Measurements from ENCODE around the gene PSMA1.
"Not testable (repeated sequence)": the region's sequence is repeated elsewhere in the genome, so short reads cannot be mapped to it uniquely, and the experiment has no call there.

The PSMA1 gene

DNA sequence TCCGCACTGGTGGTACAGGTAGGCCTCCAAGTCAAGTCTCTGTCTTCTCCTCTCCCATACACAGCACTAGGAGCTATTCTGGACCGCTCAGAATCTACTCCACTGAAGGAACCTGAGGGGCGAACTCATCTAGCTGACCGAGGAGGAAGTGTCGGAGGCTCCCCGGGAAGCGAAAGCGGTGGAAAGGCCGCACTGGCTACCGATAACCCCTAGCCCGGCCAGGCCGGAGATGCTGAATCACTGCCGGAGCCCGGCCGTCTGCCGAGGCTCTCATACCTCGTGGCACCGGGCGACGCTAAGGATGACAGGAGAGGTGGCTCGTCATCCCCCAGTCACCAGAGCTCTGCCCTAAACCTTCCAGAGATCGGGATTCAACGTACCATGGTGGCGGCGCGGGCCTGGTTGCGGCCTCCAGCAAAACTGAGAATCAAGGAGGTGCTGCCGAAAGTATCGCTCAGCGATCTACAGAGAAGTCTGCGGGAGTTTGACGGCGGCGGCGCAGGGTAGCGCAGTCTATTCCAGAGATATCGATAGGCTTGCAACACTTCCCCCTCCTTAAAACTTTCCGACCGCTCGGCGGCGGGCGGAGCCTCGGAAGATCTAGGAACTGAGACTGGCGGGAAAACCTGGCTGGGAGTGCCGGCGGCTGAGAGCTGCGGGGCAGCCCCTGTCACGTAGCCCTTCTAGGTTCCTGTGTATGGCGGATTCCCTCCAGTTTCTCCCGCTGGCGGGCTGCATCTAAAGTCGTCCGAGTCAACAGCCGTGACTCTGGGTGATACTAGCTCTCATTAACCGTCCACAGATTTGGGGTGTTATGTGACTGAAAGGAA is at the start of gene PSMA1:
TSS of gene PSMA1 (minus strand) at position 470 of the 830 bp plus-strand sequence. CDS start at position 383, 87 bp downstream.
- DNase-seq (ENCODE audit: low read depth in 2 of 2): peak; percentile 87 to 91

DNA sequence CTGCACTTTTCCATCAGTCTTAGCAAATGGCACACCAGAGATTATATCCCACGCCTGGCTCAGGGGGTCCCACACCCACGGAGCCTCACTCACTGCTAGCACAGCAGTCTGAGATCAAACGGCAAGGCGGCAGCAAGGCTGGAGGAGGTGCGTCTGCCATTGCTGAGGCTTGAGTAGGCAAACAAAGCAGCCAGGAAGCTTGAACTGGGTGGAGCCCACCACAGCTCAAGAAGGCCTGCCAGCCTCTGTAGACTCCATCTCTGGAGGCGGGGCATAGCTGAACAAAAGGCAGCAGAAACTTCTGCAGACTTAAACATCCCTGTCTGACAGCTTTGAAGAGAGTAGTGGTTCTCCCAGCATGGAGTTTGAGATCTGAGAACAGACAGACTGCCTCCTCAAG is 49.3 kb upstream of the PSMA1 start:
- not testable (repeated sequence) for DNase-seq (ENCODE audit: low read depth in 2 of 2)

DNA sequence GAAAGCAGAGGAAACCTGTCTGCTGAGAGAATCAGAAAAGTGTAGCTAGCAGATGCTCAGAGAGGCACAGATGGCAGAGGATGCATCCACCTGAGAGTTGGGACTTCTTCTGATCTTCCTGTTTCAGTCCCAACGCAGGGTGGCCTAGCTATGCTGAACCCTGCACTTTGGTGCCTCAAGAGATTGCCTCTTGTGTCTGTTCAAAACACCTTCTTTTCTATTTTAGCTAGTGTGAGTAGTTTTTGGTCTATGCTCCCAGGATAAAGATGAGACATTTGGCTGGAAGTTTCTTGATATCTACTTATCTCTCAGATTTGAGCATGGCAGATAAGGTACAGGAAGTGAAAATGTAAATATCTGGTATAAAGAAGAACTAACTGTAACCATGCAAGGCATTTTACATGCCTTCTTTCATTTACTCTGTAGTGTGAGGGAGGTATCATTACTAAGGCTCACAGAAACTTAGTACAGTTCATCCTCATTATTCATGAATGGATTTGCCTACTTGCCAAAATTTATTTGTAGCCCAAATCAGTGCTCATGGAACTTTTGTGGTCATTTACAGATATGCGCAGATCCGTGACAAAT is 47.0 kb upstream of the PSMA1 start:
- DNase-seq (ENCODE audit: low read depth in 2 of 2): no peak

DNA sequence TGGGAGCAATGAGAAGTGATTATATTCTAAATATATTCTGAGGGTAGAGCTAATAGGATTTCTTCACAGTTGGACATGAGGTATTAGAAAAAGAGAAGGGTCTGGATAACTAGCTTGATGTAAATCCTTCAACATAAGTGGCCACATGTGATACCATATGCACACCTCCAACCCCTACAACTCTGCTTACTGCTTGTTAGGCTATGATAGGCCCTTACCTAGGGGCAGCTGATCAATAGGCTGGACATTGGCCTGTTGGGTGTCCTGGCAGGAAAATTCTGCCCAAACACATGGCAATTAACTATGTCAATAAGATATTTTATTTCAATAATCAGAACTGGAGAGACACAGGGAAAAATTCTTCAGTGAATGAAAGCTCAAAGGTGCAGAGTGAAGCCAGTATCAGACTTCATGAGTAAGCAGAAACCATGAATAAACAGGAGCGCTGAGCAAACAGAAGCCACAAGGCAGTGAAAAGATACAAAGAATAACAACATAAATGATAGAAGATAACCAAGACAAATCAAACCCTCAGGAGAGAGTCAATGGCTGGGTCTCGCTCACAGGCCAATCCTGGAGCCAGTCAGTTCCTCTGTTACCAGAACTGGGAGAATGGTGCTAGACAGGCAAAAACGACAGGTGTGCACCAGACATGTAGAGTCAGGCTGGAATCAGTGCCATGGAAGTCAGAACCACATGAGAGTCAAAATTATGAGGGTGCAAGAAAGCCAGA is 46.3 kb upstream of the PSMA1 start:
- no peak for DNase-seq (ENCODE audit: low read depth in 2 of 2)

DNA sequence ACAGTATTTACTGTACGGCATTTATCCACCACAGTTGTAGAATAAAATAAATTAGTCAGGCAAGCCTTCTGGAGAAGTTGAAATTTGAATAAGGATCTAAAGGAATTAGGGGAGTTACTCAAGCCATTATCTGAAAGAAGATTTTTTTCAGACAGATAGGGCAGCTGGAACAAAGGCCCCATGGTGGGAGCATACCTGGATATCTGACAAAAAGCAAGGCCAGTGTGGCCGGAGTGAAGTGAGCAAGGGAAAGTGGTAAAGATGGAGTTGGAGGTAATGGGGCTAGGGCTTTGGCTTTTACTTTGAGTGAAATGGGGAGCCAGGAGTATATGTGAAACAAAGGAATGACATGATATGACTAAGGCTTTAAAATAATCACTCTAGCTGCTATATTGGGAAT is 45.7 kb upstream of the PSMA1 start:
- DNase-seq (ENCODE audit: low read depth in 2 of 2): no peak

DNA sequence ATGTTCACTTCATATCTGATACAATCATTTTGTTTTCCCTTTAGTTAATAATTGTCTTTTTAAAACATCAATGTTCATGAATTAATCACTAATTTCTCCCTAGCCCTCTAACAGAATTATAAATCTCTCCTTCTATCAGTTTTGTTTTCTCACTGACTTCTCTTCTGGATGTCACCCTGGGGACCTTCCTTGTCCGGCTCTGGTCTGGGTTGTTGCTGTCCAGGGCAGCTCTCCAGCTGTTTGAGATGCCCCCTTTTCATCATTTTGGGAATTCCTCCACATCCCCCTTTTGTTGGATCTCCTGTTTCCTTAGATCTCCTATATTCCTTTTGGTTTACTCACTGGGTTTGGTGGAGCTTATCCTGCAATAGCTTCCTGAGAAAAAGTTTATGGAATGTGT is 35.6 kb upstream of the PSMA1 start:
- DNase-seq (ENCODE audit: low read depth in 2 of 2): no peak

DNA sequence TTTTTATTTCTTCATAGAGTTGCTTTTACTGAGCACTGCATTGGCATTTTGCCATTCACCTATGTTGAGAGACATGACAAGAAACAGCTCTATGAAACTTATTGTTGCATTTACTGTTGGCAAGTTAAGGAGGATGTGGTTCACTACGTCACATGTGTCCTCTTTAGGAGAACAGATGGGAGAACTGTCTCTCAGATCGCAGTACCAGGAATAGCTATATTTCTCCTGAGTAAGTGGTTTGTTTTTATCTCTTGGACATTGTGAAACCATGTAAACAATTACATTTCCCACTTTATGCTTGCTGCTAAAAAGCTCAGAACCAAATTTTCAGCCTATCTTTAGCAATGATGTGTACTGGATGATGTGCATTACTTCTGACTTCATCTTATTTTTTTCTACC is 34.8 kb upstream of the PSMA1 start:
- DNase-seq (ENCODE audit: low read depth in 2 of 2): no peak

DNA sequence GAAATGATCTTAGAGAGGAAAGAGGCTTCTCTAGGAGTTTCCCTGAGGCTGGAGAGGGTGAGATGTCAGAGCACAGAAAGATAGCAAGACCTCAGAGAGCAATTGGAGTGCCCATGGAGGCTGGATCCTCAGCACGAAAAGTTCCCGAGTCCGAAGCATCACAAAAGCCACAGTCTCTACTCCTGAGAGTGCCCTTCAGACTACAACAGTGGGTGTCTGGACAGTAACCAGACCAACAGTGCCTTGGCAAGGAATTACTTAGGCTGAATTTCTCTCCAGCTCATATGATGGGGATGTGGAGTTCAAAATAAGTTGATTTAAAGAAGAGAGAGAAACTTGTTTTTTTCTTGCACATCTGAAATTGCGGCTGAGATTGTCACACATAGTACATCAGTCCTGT is 31.9 kb upstream of the PSMA1 start:
- DNase-seq (ENCODE audit: low read depth in 2 of 2): no peak

DNA sequence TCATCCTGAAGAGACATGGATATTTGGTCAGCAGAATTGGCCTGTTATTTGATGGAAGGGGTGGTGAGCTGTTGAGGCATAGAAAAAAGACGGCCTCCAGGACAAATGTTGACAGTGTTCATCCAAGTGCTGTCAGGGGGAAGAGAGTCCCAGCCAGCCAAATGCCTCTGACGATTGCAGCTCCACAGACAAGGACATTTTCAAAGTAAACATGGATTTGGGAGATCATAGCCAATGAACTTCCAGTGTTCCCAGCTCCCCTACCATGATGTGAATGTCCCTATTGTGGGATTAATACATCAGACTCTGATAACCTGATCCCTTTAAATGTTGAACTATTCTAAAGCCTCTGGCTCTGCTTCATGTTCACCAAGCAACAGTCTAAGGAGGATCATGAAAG is 31.2 kb upstream of the PSMA1 start:
- no peak for DNase-seq (ENCODE audit: low read depth in 2 of 2)

DNA sequence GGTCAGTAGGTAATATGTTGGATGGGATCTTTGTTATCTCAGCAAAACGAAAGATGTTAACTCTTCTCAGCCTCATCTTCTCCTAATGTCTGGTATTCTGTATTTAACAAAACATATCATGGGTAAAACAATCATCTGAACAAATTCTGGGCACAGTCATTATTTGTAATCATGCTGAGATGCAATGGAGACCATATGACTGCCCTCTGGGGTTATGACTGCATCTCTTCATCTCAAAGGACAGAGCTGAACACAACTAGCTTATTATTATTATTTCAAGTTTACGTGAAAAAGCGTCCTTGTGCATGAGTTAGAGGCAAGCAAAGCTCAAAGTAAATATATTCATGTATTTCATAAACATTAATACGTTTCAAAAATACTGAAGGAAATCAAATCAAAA is 29.7 kb upstream of the PSMA1 start:
- DNase-seq (ENCODE audit: low read depth in 2 of 2): no peak

DNA sequence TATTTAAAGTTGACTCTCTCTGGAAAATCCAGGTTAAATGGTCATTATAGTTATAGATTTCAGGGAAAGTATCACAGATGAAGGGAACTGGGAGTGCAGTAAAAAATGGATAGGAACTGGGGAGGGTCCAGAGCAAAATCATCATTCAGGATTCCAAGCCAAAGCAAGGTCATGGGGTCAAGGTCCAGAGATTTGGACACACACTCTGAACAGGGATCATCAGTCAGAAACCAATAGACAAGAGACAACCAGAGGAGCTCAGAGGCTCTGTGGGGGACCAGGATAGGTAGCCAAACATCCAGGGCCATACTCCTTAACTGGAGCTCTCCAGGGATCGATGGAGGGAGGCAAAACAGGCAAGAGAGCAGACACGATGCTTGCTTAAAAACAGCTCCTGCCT is 27.3 kb upstream of the PSMA1 start:
- DNase-seq (ENCODE audit: low read depth in 2 of 2): no peak

DNA sequence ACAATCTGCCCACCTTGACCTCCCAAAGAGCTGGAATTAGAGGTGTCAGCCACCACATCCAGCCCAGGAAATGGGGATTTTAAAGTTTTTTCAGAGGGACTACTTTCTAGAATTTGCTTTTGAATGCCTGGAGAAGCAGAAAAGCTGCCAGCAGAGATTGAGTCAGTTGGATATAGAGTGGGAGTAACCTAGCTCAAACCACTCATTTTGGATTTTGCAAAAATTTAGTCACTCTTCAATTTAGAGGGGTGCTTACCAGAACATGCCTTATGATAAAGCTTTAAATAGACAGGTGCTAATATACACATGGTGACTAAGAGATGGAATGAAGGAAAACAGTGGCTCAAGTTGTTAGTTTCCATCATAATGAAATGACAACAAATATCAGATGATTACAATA is 26.5 kb upstream of the PSMA1 start:
- no peak for DNase-seq (ENCODE audit: low read depth in 2 of 2)

DNA sequence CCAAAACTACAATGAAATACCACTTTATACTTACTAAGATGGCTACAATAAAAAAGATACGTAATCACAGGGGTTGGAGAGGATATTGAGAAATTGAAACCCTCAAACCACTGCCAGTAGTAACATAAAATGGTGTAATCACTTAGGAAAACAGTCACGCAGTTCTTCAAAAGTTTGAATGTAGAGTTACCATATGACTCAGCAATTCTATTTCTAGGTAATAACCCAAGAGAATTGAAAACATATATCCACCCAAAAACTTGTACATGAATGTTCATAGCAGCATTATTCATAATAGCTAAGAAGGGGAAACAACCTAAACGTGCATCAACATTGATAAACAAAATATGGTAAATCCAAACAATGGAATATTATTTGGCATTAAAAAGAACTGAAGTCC is 24.4 kb upstream of the PSMA1 start:
- DNase-seq (ENCODE audit: low read depth in 2 of 2): no peak

DNA sequence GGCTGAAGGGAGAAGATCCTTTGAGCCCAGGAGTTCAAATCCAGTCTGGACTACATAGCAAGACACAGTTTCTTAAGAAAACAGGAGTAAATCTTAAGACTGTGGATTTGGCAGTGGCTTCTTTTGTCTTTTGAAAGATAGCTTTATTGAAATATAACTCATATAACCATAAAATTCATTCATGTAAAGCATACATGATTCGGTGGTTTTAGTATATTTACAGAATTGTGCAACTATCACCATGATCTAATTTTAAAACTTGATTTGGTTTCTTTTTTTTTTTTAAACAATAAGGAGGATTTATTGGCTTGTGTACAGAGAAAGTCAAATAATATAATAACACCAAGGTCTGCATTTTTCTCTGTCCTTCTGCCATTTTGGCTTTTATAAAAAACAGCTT is 23.1 kb upstream of the PSMA1 start:
- no peak for DNase-seq (ENCODE audit: low read depth in 2 of 2)

DNA sequence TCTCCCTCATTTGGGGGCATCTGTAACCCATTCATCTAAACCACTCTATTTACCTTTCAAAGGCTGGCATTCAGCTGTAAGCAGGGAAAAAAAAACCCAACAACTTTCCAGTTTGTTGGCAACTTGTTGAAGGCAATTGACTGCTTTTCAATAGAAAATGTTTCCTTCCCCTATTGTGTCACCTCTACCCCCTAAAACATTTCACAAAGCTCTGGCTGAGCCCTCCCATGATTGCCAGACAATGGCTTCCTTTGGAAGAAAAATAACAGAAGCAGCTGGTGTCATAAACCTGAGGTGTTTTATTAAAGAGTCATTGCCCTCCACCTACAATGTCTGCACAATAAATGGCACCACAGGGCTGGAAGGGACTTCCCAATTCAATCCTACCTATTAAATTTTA is 22.1 kb upstream of the PSMA1 start:
- no peak for DNase-seq (ENCODE audit: low read depth in 2 of 2)

DNA sequence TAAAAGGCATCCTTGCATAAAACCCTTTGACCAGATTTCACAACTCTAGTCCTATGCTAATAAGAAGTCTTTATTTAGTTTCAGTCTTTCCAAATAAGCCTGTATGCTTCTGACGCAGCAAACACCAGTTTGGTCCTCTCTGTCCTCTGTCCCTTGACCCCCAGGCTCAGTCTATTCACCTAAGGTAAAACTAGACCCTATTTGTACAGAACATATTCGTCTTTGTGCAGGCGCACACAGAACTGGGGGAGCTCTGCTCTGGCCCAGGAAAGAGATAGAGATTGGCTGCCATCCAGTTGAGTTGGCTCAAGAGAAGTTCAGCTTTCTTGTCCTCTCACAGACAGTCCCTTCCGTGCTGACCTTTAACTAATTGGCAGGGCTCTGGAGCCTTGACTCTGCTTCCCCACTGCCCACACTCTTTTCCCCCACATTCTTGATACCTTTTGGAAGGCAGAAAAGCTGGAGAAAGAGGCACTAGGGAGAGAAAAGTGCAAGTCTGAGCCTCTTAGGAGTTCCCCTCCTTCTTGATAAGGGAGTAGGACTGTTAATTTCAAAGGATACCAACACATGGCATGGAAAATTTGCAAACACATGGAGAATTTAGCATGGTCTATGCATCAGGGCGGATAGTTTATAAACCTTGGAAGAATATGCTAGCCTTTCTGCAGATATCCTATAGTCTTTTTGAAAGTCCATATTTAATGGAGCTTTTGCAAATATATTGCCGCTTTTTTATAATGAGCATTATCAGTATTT is 21.2 kb upstream of the PSMA1 start:
- DNase-seq (ENCODE audit: low read depth in 2 of 2): no peak

DNA sequence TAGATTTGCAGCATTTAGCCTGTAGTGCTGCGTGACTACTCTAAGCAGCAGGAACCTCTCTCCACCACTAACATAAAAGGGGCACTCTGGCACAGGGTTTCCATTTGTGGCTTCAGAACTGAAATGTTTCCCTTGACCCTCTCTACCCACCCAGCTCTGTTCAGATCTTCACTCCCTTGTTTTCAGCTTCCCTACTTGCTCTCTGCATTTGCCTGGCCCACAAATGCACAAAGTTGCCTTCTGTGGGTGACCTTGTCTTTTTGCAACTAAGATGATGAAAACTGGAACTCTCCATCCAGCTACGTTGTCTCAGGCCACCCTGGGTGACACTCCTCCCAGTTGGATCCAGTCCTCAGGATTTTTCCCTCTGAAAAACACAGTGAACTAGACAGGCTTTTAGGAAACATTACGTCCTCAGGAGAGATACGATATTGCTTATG is 19.8 kb upstream of the PSMA1 start:
- no peak for DNase-seq (ENCODE audit: low read depth in 2 of 2)

DNA sequence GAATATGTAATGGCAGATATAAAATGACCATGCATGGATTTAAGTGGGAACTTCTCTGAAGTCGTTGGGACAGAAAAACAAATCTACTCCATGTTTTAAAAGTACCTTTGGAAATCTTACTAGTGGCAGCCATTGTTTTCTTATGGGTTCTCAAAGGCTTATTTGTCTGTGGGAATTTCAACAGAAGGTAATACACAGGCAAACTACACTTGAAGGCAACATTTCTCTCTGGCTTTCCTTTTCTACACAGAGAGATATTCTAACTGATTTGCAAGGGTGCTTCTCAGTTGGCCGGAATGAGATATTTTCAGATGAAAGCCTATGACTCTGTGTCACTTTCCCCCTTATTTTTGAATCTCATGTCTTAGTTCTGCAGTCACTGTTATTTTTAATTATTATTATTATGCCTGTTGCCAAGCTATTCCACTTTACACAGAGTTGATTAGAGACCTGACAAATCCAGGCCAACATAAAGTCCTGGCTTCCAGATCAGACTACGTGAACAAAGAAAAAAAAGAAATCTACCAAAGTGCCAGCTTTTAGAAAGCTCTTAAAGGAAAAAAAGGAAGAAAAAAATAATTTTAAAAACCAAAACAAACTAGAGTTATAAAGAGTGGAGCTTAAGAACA is 18.9 kb upstream of the PSMA1 start:
- no peak for DNase-seq (ENCODE audit: low read depth in 2 of 2)

DNA sequence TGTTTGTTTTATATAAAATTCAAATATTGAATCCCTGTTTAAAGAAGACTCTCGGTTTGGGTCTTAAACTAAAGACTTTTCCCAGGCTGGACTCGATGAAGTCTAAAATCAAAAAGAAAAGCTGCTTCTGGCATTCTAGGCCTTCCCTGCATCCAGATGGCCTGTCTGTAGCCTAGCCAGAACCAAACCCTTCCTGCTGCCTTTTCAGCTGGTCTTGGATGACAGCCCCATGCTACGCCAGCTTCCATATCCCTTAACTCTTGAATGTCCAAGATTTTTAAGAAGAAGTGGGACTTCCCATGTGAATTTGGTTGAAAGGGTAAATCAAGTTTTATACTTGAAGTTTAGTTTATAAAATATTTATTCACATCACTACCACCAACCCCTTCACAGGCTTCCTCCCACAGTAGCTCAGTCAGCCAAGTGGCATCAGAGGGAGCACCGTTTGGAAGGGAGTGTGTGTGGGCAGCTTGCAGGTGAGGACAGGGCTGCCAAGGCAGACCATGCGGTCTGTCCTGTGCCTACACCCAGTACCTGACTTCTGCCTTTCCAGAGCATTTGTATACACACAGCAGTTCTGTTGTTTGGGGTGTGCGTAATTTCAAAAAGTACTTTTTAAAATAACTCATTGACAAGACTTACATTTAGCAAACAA is 18.2 kb upstream of the PSMA1 start:
- no peak for DNase-seq (ENCODE audit: low read depth in 2 of 2)

DNA sequence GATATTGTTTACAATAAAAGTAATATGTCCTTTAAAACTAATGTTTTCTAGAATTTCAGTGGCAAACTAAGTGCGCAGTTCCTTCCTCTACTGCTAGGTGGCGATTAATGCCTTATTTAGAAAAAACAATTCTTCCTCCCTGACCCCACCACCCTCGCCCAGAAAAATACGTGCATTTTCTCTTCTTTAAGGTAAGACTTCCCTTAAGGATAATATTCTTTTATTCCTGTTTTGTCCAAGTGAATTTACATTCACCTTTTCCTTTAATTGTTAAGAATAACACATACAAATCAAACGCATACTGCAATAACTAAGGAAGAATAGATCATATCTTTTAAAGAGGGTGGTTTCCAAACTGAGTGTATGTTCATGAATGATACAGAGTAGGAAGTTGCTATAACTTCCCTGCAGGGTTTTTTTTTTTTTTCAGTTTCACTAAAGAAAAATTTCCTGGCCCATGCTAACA is 17.0 kb upstream of the PSMA1 start:
- DNase-seq (ENCODE audit: low read depth in 2 of 2): peak in 1 of 2 experiments; percentile 16

DNA sequence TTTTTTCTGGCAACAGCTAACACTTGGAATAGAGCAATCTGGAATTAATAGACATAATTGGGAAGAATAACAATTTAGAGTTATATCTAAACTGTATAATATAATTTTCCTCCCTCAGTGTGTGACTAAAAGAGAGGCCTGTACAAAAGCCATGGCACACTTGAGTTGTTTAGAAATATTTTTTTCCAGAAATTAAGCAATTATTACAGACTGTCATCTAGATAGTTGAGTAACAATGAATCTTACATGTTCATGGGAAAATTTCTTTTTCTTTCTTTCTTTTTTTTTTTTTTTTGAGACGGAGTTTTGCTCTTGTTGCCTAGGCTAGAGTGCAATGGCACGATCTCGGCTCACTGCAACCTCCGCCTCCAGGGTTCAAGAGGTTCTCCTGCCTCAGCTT is 15.0 kb upstream of the PSMA1 start:
- DNase-seq (ENCODE audit: low read depth in 2 of 2): not testable (repeated sequence)

Data from stimulated activated CD4-positive, alpha-beta T cell treated with anti-CD3 and anti-CD28 coated beads, Interleukin-12 subunit alpha, Interleukin-12 subunit beta, amount 100 ng/mL, for 24 hours (primary cell).